ENCODE measurements around the gene GOSR2.

DNA sequence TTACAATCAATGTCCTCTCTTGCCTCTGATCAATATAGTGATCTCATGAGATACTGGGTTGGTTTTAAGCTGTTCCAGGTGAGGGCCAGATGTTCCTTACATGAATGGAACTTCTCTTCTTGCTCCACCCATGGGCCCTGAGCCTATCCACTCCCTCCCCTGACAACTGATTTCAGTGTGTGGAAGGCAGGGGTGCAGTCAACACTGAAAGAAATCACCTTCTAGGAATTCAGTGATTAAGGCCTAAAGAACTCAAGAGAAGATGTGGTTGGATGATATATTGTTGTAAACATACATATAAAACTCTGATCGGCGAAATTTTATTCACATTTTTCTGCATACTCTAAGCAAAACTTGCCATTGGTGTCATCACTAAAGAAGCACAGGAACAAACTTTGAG is 6.7 kb upstream of the GOSR2 start:
- TF ChIP-seq CTCF (IDR thresholded peaks at IDR 0.05) (no peak), POLR2A (IDR thresholded peaks at IDR 0.05) (no peak)

All from esophagus squamous epithelium (tissue), 4 donors.